Measurements from ENCODE around the gene CAPZA1. TPM values are rescaled to one million over a fixed set of nuclear protein-coding genes. Genes with fewer than 3 reads are reported as not detected.
A peak's percentile ranks its signal among the peaks of the same experiment; 100 is the strongest.

CAPZA1 gene
- polyA plus RNA-seq (ENCODE audit: insufficient read depth in 1 of 5, insufficient read length in 5 of 5, low replicate concordance in 1 of 5) = 100 to 1,000 TPM; 119 to 188 (median 144) TPM
- long read RNA-seq, donor 1, transcript CAPZA1-205 (3 exons, 739 nt) = minor isoform, 7 of 75 reads
- long read RNA-seq, donor 1, transcript CAPZA1-201 (10 exons, 3,020 nt) = major isoform, 59 of 75 reads
- long read RNA-seq, donor 1, partial matches to known transcripts = 7 of 75 reads
- long read RNA-seq, donor 1, other reads (novel, unspliced or antisense) = 0 of 75 reads
- long read RNA-seq, donor 2, transcript CAPZA1-201 (10 exons, 3,020 nt) = major isoform, 23 of 23 reads
- long read RNA-seq, donor 2, partial matches to known transcripts = 0 of 23 reads
- long read RNA-seq, donor 2, other reads (novel, unspliced or antisense) = 0 of 23 reads
- long read RNA-seq, donor 3, transcript CAPZA1-201 (10 exons, 3,020 nt) = major isoform, 35 of 51 reads
- long read RNA-seq, donor 3, partial matches to known transcripts = 12 of 51 reads
- long read RNA-seq, donor 3, other reads (novel, unspliced or antisense) = 0 of 51 reads
- long read RNA-seq, donor 4, transcript CAPZA1-201 (10 exons, 3,020 nt) = major isoform, 25 of 38 reads
- long read RNA-seq, donor 4, transcript CAPZA1-205 (3 exons, 739 nt) = minor isoform, 6 of 38 reads
- long read RNA-seq, donor 4, partial matches to known transcripts = 6 of 38 reads
- long read RNA-seq, donor 4, other reads (novel, unspliced or antisense) = 0 of 38 reads
- long read RNA-seq, donor 5, transcript CAPZA1-205 (3 exons, 739 nt) = minor isoform, 5 of 79 reads
- long read RNA-seq, donor 5, transcript CAPZA1-201 (10 exons, 3,020 nt) = major isoform, 45 of 79 reads
- long read RNA-seq, donor 5, partial matches to known transcripts = 26 of 79 reads
- long read RNA-seq, donor 5, other reads (novel, unspliced or antisense) = 0 of 79 reads
- long read RNA-seq, donor 6, transcript CAPZA1-201 (10 exons, 3,020 nt) = major isoform, 40 of 56 reads
- long read RNA-seq, donor 6, partial matches to known transcripts = 10 of 56 reads
- long read RNA-seq, donor 6, other reads (novel, unspliced or antisense) = 0 of 56 reads
- long read RNA-seq, donor 7, transcript CAPZA1-201 (10 exons, 3,020 nt) = major isoform, 44 of 53 reads
- long read RNA-seq, donor 7, partial matches to known transcripts = 5 of 53 reads
- long read RNA-seq, donor 7, other reads (novel, unspliced or antisense) = 0 of 53 reads
- long read RNA-seq, donor 8, transcript CAPZA1-201 (10 exons, 3,020 nt) = major isoform, 13 of 108 reads
- long read RNA-seq, donor 8, partial matches to known transcripts = 93 of 108 reads
- long read RNA-seq, donor 8, other reads (novel, unspliced or antisense) = 0 of 108 reads

DNA sequence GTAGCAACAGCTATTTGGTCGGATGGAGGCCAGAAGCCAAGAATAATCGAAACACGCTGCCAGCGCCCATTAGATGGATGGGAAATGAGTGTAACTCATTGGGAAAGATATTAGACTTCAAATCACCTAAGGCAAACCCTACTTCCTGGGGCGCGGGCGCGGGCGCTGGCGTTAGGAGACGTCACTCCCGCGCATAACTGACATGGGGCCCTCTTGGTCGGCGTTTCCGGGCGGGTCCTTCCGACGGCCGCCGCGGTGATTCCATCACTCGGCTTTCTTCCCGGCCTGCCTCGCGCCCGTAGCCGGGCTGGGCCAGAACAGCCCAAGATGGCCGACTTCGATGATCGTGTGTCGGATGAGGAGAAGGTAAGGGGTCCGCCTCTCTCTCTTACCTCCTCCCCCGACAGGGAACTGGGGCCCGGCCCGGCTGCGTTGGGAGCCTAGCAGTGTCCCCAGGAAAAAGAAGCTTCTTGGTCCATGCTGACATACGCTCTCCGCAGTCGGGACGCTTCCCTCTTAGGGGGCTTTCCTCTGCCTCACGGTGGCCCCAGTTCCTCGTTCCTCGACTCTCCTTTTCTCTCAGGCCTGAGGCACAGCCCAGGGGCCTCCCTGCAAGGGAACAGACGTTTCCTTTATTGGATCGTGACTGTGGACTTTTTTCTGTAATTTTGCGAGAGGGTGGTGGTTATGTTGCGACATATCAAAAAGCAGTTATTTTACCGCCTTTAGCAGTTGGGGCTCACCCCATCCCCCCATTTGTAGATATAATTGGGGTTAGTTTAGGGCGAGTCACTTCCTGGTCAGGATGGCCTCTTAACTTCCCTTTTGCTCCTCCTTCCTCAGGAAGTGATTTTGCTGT, at the start of gene CAPZA1:
Gene CAPZA1, plus strand, starts transcription at position 315 of the 859 bp plus-strand sequence. Its CDS starts 13 bp downstream, at position 328.
- peak; percentile 91 to 93 for DNase-seq

DNA sequence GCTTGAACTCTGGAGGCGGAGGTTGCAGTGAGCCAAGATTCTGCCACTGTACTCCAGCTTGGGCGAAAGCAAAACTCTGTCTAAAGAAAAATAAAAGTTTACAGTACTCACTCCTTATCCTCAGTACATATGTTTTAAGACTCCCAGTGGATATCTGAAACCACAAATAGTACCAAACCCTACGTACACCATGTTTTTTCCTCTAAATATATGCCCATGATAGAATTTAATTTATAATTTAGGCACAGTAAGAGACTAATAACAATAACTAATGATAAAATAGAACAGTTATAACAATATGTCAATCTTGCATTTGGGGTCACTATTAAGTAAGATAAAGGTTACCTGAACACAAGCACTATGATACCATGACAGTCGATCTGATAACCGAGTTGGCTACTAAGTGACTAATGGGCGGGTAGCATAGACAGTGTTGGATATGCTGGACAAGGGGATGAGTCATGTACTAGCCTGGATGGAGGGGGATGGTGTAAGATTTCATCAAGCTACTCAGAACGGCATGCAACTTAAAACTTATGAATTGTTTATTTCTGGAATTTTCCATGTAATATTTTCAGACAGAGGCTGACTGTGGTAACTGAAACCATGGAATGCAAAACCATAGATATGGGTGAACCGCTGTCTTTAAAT, 44.4 kb upstream of the CAPZA1 start:
- no peak for DNase-seq

DNA sequence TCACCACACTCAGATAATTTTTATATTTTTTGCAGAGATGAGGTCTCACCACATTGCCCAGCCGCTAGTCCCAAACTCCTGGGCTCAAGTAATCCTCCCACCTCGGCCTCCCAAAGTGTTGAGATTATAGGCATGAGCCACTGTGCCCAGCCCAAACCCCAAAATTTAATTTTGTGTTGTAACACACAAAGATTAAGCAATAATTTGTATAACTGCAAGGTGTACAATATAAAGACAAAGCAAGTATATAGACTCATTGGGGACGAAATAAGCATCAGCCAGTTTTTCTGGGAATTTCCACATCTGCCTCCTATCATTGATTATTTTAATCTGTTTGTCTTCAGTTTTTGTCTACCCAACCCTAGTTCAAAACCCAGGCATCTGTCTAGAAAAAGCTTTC, 43.4 kb upstream of the CAPZA1 start:
- no peak for DNase-seq

DNA sequence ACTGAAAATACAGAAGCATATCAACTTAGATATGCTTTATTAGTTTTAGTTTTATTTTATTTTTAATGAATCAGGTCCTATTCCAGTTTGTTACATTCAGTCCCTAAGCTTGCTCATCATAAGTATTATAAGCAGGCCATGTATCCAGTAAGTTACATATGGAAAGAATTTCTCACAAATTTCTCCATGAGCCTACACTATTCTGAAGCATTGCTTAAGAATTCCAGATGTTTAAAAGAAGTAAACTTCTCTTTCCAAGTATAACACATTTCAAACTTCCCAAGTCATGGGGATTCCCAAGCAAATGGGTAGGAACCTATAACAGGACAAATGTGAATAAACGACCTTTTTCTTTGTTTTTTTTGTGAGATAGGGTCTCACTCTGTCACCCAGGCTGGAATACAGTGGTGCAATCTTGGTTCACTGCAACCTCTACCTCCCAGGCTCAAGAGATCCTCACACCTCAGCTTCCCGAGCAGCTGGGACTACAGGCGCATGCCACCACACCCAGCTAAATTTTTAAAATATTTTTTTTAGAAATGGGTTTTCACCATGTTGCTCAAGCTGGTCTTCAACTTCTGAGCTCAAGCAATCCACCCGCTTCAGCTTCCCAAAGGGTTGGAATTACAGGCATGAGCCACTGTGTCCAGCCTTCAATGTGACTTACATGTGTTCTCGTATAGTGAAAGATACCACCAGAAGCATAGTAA, 39.7 kb upstream of the CAPZA1 start:
- DNase-seq = no peak

DNA sequence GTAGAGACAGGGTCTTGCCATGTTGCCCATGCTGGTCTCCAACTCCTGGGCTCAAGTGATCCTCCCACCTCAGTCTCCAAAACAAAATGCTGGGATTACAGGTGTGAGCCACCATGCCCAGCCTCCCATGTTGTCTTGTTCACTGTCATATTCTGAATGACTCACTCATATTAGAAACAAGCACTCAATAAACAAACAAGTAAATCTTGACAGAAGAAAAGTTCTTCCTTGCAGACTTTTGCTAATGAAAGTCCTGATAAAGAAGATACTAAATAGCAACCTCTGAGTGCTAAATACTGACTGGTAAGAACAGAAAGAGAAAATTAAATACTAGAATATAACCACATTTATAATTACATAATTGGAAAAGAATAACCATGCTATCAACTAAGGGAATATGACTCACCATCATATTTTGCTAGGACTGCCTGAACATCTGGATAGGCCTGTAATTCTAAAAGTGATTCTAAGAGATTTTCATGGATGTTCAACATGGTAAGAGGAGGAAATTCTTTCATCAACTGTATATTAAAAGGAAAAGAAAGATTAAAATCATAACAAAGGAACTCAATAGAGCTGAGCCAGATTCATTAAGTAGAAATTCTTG, 37.9 kb upstream of the CAPZA1 start:
- DNase-seq = no peak

DNA sequence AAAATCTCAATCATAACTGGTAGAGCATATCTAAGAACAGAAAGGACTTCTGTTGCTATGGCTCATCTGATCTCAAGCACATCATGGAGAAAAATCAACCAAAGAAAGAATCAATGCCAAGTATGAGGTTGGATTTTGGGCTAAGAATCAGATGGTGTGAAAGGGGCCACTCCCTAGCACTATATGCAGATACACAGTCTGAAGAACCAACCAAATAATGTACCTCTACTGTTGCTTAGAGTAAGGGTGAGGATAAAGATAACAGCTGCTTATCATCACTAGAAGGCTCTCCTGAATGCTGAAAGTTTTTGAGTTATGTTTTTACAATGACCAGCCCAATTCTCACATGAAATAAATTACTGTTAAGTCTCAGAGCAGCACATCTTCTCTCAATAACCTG, 36.3 kb upstream of the CAPZA1 start:
- no peak for DNase-seq

DNA sequence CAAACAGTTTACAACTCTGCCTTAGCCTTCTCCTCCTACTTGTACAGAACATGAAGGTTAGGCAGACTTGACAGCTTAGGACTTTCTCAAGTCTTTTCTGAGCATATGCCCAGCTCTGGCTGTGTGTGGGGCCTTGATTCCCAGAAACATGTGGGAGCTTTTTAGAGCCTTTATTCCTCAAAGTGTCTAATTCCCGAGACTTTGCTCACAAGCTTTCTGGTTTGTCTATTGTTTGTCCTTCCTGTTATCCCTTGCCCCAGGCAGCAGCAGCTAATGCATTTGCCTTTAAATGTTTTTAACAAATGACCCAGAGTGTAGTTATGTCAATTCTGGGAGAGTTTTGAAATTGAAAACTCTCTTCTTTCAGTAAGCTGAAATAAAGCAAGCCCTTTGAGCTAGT, 29.9 kb upstream of the CAPZA1 start:
- no peak for DNase-seq

DNA sequence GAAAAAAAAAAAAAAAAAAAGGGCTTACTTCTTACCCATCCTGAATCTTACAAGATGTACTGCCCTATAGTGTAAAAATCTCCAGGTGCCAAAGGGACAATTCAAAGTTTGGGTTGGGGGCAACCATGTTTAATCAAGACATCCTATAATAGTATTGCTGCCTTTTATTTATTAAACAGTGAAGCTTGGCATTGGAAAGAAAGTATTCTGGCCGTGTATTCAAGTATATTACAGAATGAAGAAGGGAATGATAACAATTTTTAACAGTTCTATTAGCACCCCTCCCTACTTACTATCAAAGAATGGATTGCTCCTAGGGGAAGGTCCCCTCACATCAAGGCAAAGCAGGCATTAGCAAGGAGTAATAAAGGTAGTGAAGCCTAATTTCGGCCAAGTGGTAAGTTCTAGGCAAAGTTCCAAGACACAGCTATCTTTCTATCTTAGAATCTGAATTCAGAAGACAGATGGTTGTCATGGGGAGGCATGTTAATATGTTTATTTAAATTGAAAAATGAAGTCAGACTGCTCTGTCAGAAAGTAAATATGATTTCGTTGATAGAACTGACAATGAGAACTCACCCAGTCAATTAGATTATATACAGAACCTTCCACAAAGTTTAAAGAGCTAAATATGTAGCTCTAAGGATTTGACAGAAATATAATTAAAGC, 25.3 kb upstream of the CAPZA1 start:
- DNase-seq = no peak

DNA sequence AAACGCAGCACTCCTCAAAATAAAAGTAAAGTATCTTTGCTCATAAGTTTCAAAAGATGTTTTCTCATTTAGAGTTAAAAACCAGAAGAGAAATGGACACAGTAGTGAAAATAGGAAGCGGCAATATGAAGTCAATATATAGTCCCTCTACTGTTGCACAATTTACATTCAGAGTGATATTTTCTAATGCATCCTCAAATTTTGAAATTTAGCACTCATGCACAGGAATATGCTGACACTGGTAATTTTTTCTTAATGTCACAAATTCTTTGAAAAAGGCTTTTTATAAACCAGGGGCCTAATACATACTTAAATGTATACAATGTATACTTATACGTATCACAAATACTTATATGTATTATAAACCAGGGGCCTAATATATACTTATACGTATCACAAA, 20.2 kb upstream of the CAPZA1 start:
- DNase-seq = no peak

DNA sequence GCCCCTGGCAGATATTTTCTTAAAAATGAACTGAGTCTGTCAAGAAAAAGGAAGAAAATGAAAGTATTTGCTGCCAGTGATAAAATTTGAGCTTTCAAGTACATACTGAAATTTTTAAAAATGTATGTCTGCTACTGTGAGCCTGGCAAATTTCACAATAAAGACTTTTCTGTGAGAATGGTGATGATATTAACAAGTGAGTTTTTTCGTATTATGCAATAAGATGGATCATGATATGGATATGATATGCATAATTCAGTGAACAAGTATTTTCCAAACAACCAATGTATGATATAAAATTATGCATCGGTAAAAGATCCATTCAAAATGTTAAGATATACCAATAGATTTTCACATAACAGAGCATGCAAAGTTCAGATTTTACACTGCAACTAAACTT, 16.6 kb upstream of the CAPZA1 start:
- DNase-seq = no peak

DNA sequence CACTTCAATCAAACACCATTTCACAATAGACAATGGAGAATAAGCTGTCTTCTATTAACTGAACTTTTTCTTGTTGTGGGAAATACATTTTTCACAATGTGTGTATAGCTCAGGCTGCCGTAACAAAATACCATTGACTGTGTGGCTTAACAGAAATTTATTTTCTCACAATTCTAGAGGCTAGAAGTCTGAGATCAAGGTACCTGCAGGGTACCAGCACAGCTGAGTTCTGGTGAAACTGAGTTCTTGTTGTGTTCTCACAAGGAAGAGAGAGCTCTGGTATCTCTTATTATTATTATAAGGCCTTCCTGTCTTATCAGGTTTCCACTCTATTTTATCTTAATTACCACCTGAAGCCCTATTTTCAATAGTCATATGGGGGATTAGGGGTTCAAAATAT, 16.1 kb upstream of the CAPZA1 start:
- DNase-seq = no peak

DNA sequence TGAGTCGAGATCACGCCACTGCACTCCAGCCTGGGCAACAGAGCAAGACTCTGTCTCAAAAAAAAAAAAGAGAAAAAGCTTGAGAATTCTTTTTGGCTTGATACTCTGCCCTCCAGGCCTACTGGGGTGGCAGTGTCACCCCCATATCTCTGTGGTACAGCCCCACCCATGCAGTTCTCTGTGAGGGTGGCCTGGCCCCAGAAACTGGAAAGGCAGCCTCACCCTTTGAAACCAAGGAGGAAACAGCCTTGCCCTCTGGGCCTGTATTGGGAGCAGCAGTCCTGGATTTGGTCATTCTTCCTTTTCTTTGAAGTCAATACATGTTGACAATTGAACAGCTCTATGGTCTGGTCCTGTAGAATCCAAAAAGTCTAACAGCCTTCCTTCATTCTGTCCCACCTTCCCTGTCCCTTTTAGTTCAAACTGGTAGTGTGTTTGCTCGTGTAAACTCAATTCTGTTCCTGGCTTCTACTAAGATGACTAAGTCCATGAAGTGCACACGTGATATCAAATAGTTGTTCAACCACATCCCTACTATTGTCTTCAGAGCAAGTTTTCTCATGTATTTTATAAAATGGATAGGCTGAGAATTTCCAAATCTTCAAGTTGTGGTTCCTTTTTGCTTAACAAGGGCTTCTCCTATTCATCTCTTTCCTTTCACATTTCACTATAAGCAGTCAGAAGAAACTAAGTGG, 13.9 kb upstream of the CAPZA1 start:
- no peak for DNase-seq

DNA sequence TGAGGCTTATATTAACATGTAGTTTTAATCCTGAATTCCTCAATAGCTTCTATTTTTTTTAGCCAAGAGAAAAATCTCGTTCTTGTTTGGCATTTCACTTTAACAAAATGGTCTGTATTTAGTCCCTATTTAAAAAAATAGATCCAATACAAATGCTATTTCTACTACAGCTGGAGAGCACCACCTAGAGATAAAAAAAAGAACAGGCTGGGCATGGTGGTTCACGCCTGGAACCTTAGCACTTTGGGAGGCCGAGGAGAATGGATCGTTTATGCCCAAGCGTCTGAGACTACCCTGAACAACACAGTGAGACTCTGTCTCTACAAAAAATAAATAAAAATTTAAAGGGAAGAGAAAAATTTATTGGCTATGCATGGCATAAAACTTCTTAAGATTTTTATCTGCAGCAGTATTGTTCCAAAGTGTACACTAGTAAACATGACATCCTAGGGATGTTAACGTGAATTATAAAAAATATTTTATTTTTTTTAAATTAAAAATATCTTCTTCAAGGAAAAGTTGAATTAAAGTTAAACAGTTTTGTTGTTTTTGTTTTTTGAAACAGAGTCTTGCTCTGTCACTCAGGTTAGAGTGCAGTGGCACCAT, 5.1 kb upstream of the CAPZA1 start:
- no peak for DNase-seq

DNA sequence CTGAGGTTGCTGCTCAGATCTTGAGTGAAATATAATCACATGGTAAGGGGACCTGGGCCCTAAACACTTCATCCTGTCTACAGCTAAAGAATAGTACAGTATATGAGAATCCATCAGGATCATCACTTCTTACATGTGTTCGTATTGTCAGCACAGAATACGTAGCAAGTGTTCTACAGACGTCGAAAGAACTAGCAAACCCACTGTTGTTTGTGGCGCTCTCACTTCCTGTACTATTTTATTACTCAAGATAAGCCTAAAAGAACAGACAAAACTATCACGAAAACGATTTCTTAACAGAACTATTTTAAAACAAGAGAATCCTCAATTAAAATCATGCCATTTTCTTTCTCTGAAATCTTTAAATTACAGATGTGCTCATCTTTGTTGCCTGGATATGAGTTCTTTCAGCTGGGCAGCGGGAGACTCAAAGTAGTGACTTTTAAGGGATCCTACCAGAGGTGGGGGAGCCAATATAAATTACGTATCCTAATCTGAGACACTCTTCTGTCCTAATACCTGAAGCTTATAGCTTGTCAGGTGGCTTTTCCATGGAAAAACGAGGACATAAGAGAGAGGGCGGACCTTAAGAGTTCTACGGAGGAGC, 1.4 kb upstream of the CAPZA1 start:
- DNase-seq = no peak

DNA sequence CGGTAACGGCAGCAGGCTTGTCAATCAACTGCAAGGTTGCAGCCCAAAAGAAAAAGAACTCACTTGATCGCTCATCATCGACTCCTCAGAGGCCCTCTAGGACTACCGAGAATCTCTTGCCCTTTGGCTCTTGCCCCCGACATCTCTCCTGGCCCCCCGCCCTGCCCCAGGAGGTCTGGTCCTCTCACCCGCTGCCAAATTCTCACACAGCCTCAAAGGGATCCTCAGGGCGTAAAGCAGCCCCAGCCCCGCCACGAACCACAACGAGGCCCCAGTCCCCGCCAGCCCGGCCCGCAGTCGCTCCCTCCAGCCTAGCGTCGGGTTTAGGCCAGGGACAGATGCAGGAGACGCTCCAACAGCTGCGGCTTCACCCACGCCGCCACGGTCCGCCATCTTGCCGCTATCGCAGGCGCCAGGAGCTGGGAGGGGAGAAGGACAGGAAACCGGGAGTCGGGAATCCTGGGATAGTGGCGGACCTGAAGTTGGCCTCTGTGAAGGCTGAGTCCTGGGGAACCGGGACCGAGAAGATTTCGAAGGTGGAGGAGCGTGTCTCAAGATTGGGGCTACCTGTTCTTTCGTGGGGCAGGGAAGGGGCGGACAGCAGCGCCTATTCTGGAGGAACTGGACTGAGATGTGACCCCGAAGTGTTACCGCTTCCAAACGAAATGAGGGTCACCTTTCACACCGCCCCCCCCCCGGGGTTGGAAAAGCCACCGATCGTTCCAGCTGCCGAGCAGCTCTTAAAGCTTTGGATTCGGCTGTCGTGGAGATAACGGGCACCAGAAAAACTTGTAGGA, 713 bp upstream of the CAPZA1 start, which contains the start of gene ST7L:
Gene ST7L, minus strand, starts transcription at position 421 of the 797 bp plus-strand sequence. Its CDS starts 28 bp downstream, at position 393.
- DNase-seq = peak; percentile 79 to 81

DNA sequence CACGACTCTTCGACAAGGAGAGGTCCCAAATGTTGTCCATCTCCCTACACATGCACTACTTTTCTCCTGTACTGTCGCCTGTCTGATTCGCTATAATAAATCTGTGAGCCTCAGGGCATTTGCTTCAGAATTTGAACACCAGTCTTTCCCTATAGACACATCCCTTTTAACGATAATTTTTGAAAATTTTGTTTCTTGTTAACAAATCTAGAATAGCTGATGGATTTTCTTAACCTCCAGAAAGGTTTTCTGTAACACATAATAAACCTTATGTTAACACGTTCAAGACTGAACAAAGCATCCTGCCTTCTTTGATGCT, 704 bp downstream of the CAPZA1 start:
- no peak for DNase-seq

Measured in right lung (tissue), 10 donors.